Non-pigmented ciliary epithelial cell (primary cell): ENCODE results near the gene TIMP2.
A peak's percentile ranks its signal among the peaks of the same experiment; 100 is the strongest.
"Not testable (repeated sequence)": the region's sequence is repeated elsewhere in the genome, so short reads cannot be mapped to it uniquely, and the experiment has no call there.

Source experiments
- DNase-seq: peaks from one replicate; pipeline ENCODE4 v3.0.0-alpha.2; 2010; ENCODE audit warnings: low read depth

The TIMP2 gene

GRCh38 chr17:78867046-78867445, 58.1 kb downstream of the TIMP2 start:
- DNase-seq: not testable (repeated sequence)

- no peak for DNase-seq
Measured at GRCh38 chr17:78865682-78866390, 59.4 kb downstream of the TIMP2 start.

GRCh38 chr17:78864117-78864516, 61.1 kb downstream of the TIMP2 start:
- DNase-seq: no peak

GRCh38 chr17:78862073-78863023, 62.8 kb downstream of the TIMP2 start:
- peak; percentile 89 for DNase-seq

- DNase-seq: no peak
Measured at GRCh38 chr17:78861229-78861628, 64.0 kb downstream of the TIMP2 start.

- DNase-seq: no peak
Measured at GRCh38 chr17:78859051-78859450, 66.1 kb downstream of the TIMP2 start.

GRCh38 chr17:78857266-78857665, 67.9 kb downstream of the TIMP2 start:
- no peak for DNase-seq

GRCh38 chr17:78855561-78856165, 69.5 kb downstream of the TIMP2 start:
- DNase-seq: no peak

- no peak for DNase-seq
Measured at GRCh38 chr17:78854508-78854907, 70.7 kb downstream of the TIMP2 start.

GRCh38 chr17:78853926-78854394, 71.2 kb downstream of the TIMP2 start:
- DNase-seq: no peak

- no peak for DNase-seq
Measured at GRCh38 chr17:78852709-78853121, 72.5 kb downstream of the TIMP2 start.

- no peak for DNase-seq
Measured at GRCh38 chr17:78849026-78849425, 76.2 kb downstream of the TIMP2 start.

GRCh38 chr17:78847052-78847451, 78.1 kb downstream of the TIMP2 start:
- DNase-seq: no peak

- DNase-seq: no peak
Measured at GRCh38 chr17:78844301-78845005, 80.7 kb downstream of the TIMP2 start.

- no peak for DNase-seq
Measured at GRCh38 chr17:78842881-78843565, 82.2 kb downstream of the TIMP2 start.

GRCh38 chr17:78840780-78841611, 84.2 kb downstream of the TIMP2 start, which contains the start of gene USP36:
USP36 (minus strand) TSS chr17:78840814; CDS start chr17:78836363, 4,451 bp downstream.
- DNase-seq: peak; percentile 91

- DNase-seq: no peak
Measured at GRCh38 chr17:78840530-78840779, 84.7 kb downstream of the TIMP2 start.

- no peak for DNase-seq
Measured at GRCh38 chr17:78839762-78840529, 85.2 kb downstream of the TIMP2 start.

- no peak for DNase-seq
Measured at GRCh38 chr17:78839235-78839761, 85.9 kb downstream of the TIMP2 start.
